ENCODE results near the gene AHDC1. TPM values are rescaled to one million over a fixed set of nuclear protein-coding genes. Genes with fewer than 3 reads are reported as not detected.

AHDC1 gene
- total and polyA plus RNA-seq, 10 of the 15 experiments (the other 5 are each of a cell fraction or from before 2014, with no cell fraction given): 0.21 to 13.0 (median 1.4) TPM

GRCh38 chr1:27527890-27528817 is 75.8 kb downstream of the AHDC1 start (continued):
- TF ChIP-seq, protein P1, sequence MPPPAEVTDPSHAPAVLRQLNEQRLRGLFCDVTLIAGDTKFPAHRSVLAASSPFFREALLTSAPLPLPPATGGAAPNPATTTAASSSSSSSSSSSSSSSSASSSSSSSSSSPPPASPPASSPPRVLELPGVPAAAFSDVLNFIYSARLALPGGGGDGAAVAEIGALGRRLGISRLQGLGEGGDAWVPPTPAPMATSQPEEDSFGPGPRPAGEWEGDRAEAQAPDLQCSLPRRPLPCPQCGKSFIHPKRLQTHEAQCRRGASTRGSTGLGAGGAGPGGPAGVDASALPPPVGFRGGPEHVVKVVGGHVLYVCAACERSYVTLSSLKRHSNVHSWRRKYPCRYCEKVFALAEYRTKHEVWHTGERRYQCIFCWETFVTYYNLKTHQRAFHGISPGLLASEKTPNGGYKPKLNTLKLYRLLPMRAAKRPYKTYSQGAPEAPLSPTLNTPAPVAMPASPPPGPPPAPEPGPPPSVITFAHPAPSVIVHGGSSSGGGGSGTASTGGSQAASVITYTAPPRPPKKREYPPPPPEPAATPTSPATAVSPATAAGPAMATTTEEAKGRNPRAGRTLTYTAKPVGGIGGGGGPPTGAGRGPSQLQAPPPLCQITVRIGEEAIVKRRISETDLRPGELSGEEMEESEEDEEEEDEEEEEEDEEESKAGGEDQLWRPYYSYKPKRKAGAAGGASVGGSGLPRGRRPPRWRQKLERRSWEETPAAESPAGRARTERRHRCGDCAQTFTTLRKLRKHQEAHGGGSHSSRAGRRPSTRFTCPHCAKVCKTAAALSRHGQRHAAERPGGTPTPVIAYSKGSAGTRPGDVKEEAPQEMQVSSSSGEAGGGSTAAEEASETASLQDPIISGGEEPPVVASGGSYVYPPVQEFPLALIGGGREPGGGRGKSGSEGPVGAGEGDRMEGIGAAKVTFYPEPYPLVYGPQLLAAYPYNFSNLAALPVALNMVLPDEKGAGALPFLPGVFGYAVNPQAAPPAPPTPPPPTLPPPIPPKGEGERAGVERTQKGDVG (CRISPR knock-in tag; IDR thresholded peaks at IDR 0.05): no peak
- TF ChIP-seq SIX5 (IDR thresholded peaks at IDR 0.05; ENCODE audit: low read depth, low read length, severe bottlenecking): no peak
- TF ChIP-seq USF1 (IDR thresholded peaks at IDR 0.05; ENCODE audit: borderline replicate concordance, extremely low read length, insufficient read depth, low read depth, low read length): no peak
- TF ChIP-seq ETV6 (conservative IDR thresholded peaks at IDR 0.05 in 1 of 2, IDR thresholded peaks at IDR 0.05 in 1 of 2; ENCODE audit: borderline replicate concordance in 1 of 2, low read depth in 1 of 2): no peak
- TF ChIP-seq TCF12 (IDR thresholded peaks at IDR 0.05; ENCODE audit: low read depth, low read length): peak; percentile 55; the same call in 1 of the 2 replicates
- no peak for TF ChIP-seq RAD21 (IDR thresholded peaks at IDR 0.05; ENCODE audit: insufficient read depth, low read depth, low read length)
- peak; percentile 55 to 92; a peak in 2 of 4 replicates for TF ChIP-seq BHLHE40 (IDR thresholded peaks at IDR 0.05; ENCODE audit: borderline replicate concordance in 1 of 2, low read depth in 2 of 2, low read length in 1 of 2)
- no peak for TF ChIP-seq ZNF274 (IDR thresholded peaks at IDR 0.05; ENCODE audit: insufficient read depth, insufficient read length)
- peak; percentile 79 for TF ChIP-seq LARP7 (IDR thresholded peaks at IDR 0.05)
- peak; percentile 53 for TF ChIP-seq NR2F1 (conservative IDR thresholded peaks at IDR 0.05)
- TF ChIP-seq RB1 (IDR thresholded peaks at IDR 0.05; ENCODE audit: borderline replicate concordance): 0 out of 2 replicates have a peak, but pooled peaks have one; percentile 59
- no peak; the same call in 1 of the 2 replicates for TF ChIP-seq NKRF (conservative IDR thresholded peaks at IDR 0.05)
- TF ChIP-seq SUPT20H (IDR thresholded peaks at IDR 0.05; ENCODE audit: borderline replicate concordance, control insufficient read depth, low read depth, low read length): no peak
- TF ChIP-seq ELK1 (IDR thresholded peaks at IDR 0.05; ENCODE audit: low read depth, low read length): no peak
- no peak for TF ChIP-seq EP300 (IDR thresholded peaks at IDR 0.05; ENCODE audit: borderline replicate concordance in 1 of 2, control insufficient read depth in 1 of 2, low read depth in 2 of 2, low read length in 2 of 2)
- TF ChIP-seq, protein P2, sequence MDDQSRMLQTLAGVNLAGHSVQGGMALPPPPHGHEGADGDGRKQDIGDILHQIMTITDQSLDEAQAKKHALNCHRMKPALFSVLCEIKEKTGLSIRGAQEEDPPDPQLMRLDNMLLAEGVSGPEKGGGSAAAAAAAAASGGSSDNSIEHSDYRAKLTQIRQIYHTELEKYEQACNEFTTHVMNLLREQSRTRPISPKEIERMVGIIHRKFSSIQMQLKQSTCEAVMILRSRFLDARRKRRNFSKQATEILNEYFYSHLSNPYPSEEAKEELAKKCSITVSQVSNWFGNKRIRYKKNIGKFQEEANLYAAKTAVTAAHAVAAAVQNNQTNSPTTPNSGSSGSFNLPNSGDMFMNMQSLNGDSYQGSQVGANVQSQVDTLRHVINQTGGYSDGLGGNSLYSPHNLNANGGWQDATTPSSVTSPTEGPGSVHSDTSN (IDR thresholded peaks at IDR 0.05; ENCODE audit: insufficient replicate concordance, low read depth, low read length): no peak
- TF ChIP-seq BACH1 (IDR thresholded peaks at IDR 0.05; ENCODE audit: borderline replicate concordance): 0 out of 2 replicates have a peak, but pooled peaks have one; percentile 23
